Hindlimb muscle (tissue), 1 donor: ENCODE measurements around the gene ZBTB7C. TPM values are rescaled to one million over a fixed set of nuclear protein-coding genes. Genes with fewer than 3 reads are reported as not detected.

ENCODE experiments used
- DNase-seq: peaks from one replicate; pipeline ENCODE4 v3.0.0-alpha.2; 2013
- polyA plus RNA-seq: library from polyadenylated mRNA; unstranded; fragments of 120-200 nt; gene quantifications from one replicate; pipeline ENCODE4 v1.2.1, GENCODE V29; 2013; ENCODE audit not compliant: insufficient read length

The ZBTB7C gene
- polyA plus RNA-seq, 1 donor: 5.8 TPM

GRCh38 chr18:48250918-48251317 lies 158.3 kb downstream of the ZBTB7C start:
- no peak for DNase-seq

GRCh38 chr18:48250362-48250907 lies 158.7 kb downstream of the ZBTB7C start:
- DNase-seq: no peak

- no peak for DNase-seq
These were observed 159.3 kb downstream of the ZBTB7C start for GRCh38 chr18:48249854-48250253.

GRCh38 chr18:48244530-48244929 lies 164.7 kb downstream of the ZBTB7C start:
- DNase-seq: no peak

GRCh38 chr18:48238636-48239035 lies 170.5 kb downstream of the ZBTB7C start:
- DNase-seq: no peak

- DNase-seq: no peak
These were observed 171.0 kb downstream of the ZBTB7C start for GRCh38 chr18:48238206-48238605.

GRCh38 chr18:48236822-48237221 lies 172.4 kb downstream of the ZBTB7C start:
- no peak for DNase-seq

GRCh38 chr18:48230467-48231113 lies 178.6 kb downstream of the ZBTB7C start:
- peak; percentile 36 for DNase-seq

GRCh38 chr18:48229552-48229981 lies 179.6 kb downstream of the ZBTB7C start:
- no peak for DNase-seq

- DNase-seq: no peak
These were observed 180.3 kb downstream of the ZBTB7C start for GRCh38 chr18:48228841-48229240.

- no peak for DNase-seq
These were observed 180.9 kb downstream of the ZBTB7C start for GRCh38 chr18:48228301-48228715.

- DNase-seq: no peak
These were observed 182.0 kb downstream of the ZBTB7C start for GRCh38 chr18:48227206-48227605.

- no peak for DNase-seq
These were observed 182.8 kb downstream of the ZBTB7C start for GRCh38 chr18:48226401-48226800.

GRCh38 chr18:48222118-48222517 lies 187.1 kb downstream of the ZBTB7C start:
- no peak for DNase-seq

- DNase-seq: no peak
These were observed 189.2 kb downstream of the ZBTB7C start for GRCh38 chr18:48219810-48220499.

GRCh38 chr18:48219037-48219809 lies 190.0 kb downstream of the ZBTB7C start:
- DNase-seq: no peak

GRCh38 chr18:48218285-48219022 lies 190.7 kb downstream of the ZBTB7C start:
- no peak for DNase-seq

GRCh38 chr18:48217258-48218250 lies 191.6 kb downstream of the ZBTB7C start:
- no peak for DNase-seq

GRCh38 chr18:48216639-48217257 lies 192.4 kb downstream of the ZBTB7C start:
- DNase-seq: no peak

GRCh38 chr18:48215876-48216638 lies 193.1 kb downstream of the ZBTB7C start:
- no peak for DNase-seq
